Common myeloid progenitor, CD34-positive (primary cell): ENCODE measurements around the gene MGAT4A.

Experiments
- CTCF ChIA-PET: fragments of 350-600 bp; sonication (Branson Sonifier 250); formaldehyde crosslinking; loops from one replicate; lab custom pipeline; 2021; ENCODE audit warnings: antibody characterized with exemption; lab: Charles Lee
- POLR2A ChIA-PET: fragments of 350-600 bp; sonication (Branson Sonifier 250); formaldehyde crosslinking; loops from one replicate; lab custom pipeline; 2021; ENCODE audit warnings: antibody characterized with exemption; lab: Charles Lee
- DNase-seq, 3 donors: peaks; one replicate each; pipeline versions ENCODE4 v3.0.0 to v3.0.0-alpha.2; 2013
- H3K27ac ChIP-seq, 2 experiments: 1 replicate in 1 of 2; 2 replicates in 1 of 2; pipeline ENCODE4 v1.7.0; 2013; ENCODE audit warnings: inconsistent platforms in 2 of 2, low read length in 2 of 2, mild to moderate bottlenecking in 2 of 2, low read depth in 1 of 2, moderate library complexity in 1 of 2; ENCODE audit not compliant: severe bottlenecking in 2 of 2, insufficient read depth in 1 of 2, poor library complexity in 1 of 2
- H3K27me3 ChIP-seq, 5 experiments: replicated peaks in 2 of 5; 1 replicate in 3 of 5; 2 replicates in 2 of 5; pipeline versions ENCODE4 v1.6.1 to v1.7.0; 2013; ENCODE audit warnings: low read length in 4 of 5, mild to moderate bottlenecking in 2 of 5, moderate library complexity in 2 of 5, inconsistent platforms in 1 of 5; ENCODE audit not compliant: insufficient read depth in 5 of 5, control insufficient read depth in 4 of 5
- H3K36me3 ChIP-seq, 4 experiments: 1 replicate in 2 of 4; 2 replicates in 2 of 4; pipeline versions ENCODE4 v1.6.1 to v1.7.0; 2013; ENCODE audit warnings: low read length in 3 of 4, control low read depth in 1 of 4, mild to moderate bottlenecking in 1 of 4; ENCODE audit not compliant: control insufficient read depth in 4 of 4, insufficient read depth in 4 of 4
- H3K4me1 ChIP-seq, 4 experiments: 1 replicate in 3 of 4; 2 replicates in 1 of 4; pipeline versions ENCODE4 v1.6.1 to v1.7.1; 2013; ENCODE audit warnings: low read length in 3 of 4, mild to moderate bottlenecking in 3 of 4, control low read depth in 1 of 4, inconsistent platforms in 1 of 4, moderate library complexity in 1 of 4; ENCODE audit not compliant: control insufficient read depth in 4 of 4, insufficient read depth in 4 of 4; ENCODE audit errors: control extremely low read depth in 1 of 4
- H3K4me3 ChIP-seq, 7 experiments: 1 replicate in 4 of 7; 2 replicates in 3 of 7; pipeline versions ENCODE4 v1.5.1 to v1.7.0; 2013; ENCODE audit warnings: mild to moderate bottlenecking in 7 of 7, low read length in 6 of 7, moderate library complexity in 6 of 7, inconsistent platforms in 2 of 7, low read depth in 2 of 7, control low read depth in 1 of 7; ENCODE audit not compliant: insufficient read depth in 4 of 7, control insufficient read depth in 1 of 7; ENCODE audit errors: extremely low read depth in 1 of 7
- H3K9me3 ChIP-seq, 5 experiments: 1 replicate in 4 of 5; 2 replicates in 1 of 5; pipeline versions ENCODE4 v1.6.1 to v1.7.1; 2013; ENCODE audit warnings: low read length in 4 of 5, mild to moderate bottlenecking in 2 of 5, inconsistent platforms in 1 of 5, low read depth in 1 of 5, moderate library complexity in 1 of 5; ENCODE audit not compliant: control insufficient read depth in 4 of 5, insufficient read depth in 2 of 5; ENCODE audit errors: control extremely low read depth in 1 of 5
- WGBS: methylation state at CpG from one replicate; pipeline ENCODE4 v1.1.5; 2013; ENCODE audit not compliant: insufficient coverage; 5-methylcytosine and 5-hydroxymethylcytosine counted together

MGAT4A gene

GRCh38 chr2:98715812-98716451 lies 15.0 kb downstream of the MGAT4A start:
- POLR2A ChIA-PET, result no interaction called here
- WGBS, result 98% methylated on average over 4 of the region's 9 CpGs
- no peak for DNase-seq
- Histone ChIP-seq H3K27ac (no peak overlapping the region), H3K4me3 (no peak overlapping the region), H3K27me3 (no peaks in the 10 kb centered on the region), H3K9me3 (peaks cover 0 to 10% (median 9%) of the 10 kb centered on the region in 5 experiments), H3K4me1 (peaks cover 7 to 26% (median 10%) of the 10 kb centered on the region in 4 experiments), H3K36me3 (peaks cover 0 to 12% (median 9%) of the 10 kb centered on the region in 4 experiments)
- CTCF ChIA-PET, result no interaction called here

GRCh38 chr2:98713332-98714015 lies 17.5 kb downstream of the MGAT4A start:
- no peaks in the 10 kb centered on the region for H3K36me3 ChIP-seq
- ChIA-PET POLR2A (interaction anchor here (0.6 kb wide), 1 partner anchor 94 kb away, joined by 3 read pairs; no protein-coding TSS in a partner anchor), CTCF (no interaction called here)
- H3K27me3 ChIP-seq, result no peaks in the 10 kb centered on the region
- no peaks in the 10 kb centered on the region for H3K9me3 ChIP-seq
- peaks cover 19 to 50% (median 25%) of the 10 kb centered on the region in 4 experiments for H3K4me1 ChIP-seq
- no peak overlapping the region for H3K4me3 ChIP-seq
- DNase-seq, result no peak
- no CpG with 5 or more reads among the region's 4 CpGs for WGBS
- H3K27ac ChIP-seq, result no peak overlapping the region

GRCh38 chr2:98712145-98712544 lies 18.8 kb downstream of the MGAT4A start:
- WGBS, result 100% methylated on average over 3 of the region's 3 CpGs
- Histone ChIP-seq H3K9me3 (no peaks in the 10 kb centered on the region), H3K4me3 (no peak overlapping the region), H3K36me3 (peaks cover 0 to 3% (median 0%) of the 10 kb centered on the region in 4 experiments), H3K27ac (no peak overlapping the region), H3K27me3 (no peaks in the 10 kb centered on the region), H3K4me1 (peaks cover 19 to 51% (median 25%) of the 10 kb centered on the region in 4 experiments)
- CTCF ChIA-PET, result interaction anchor here (0.6 to 1.0 kb wide), 2 partner anchors 17 to 46 kb away, joined by 3 read pairs; no protein-coding TSS in a partner anchor
- POLR2A ChIA-PET, result no interaction called here
- DNase-seq, result no peak

GRCh38 chr2:98711506-98711905 lies 19.4 kb downstream of the MGAT4A start:
- DNase-seq, result no peak
- Histone ChIP-seq H3K27me3 (no peaks in the 10 kb centered on the region), H3K9me3 (no peaks in the 10 kb centered on the region), H3K36me3 (peaks cover 0 to 3% (median 0%) of the 10 kb centered on the region in 4 experiments), H3K4me3 (no peak overlapping the region), H3K27ac (no peak overlapping the region), H3K4me1 (peaks cover 19 to 51% (median 25%) of the 10 kb centered on the region in 4 experiments)
- CTCF ChIA-PET, result interaction anchor here (0.8 to 1.0 kb wide), 3 partner anchors 9 to 108 kb away, joined by 3 to 4 read pairs (median 4); no protein-coding TSS in a partner anchor
- 79% methylated on average over 2 of the region's 3 CpGs for WGBS
- POLR2A ChIA-PET, result no interaction called here

GRCh38 chr2:98710734-98711133 lies 20.2 kb downstream of the MGAT4A start:
- Histone ChIP-seq H3K27ac (peak overlapping the region in 1 of 2 experiments; percentile 14), H3K4me1 (peaks cover 19 to 51% (median 25%) of the 10 kb centered on the region in 4 experiments), H3K36me3 (peaks cover 0 to 3% (median 0%) of the 10 kb centered on the region in 4 experiments), H3K27me3 (no peaks in the 10 kb centered on the region), H3K9me3 (no peaks in the 10 kb centered on the region), H3K4me3 (peak overlapping the region in 2 of 7 experiments; percentile 39 to 51)
- DNase-seq, result peak; percentile 77 to 97 (median 94)
- CTCF ChIA-PET, result interaction anchor here (0.8 to 1.0 kb wide), 3 partner anchors 10 to 108 kb away, joined by 3 to 4 read pairs (median 4); no protein-coding TSS in a partner anchor
- POLR2A ChIA-PET, result interaction anchor here (1.6 kb wide), 1 partner anchor 17 kb away, joined by 3 read pairs; no protein-coding TSS in a partner anchor
- 0% methylated on average over 4 of the region's 4 CpGs for WGBS

- CTCF ChIA-PET, result interaction anchor here (1.0 kb wide), 1 partner anchor 11 kb away, joined by 3 read pairs; no protein-coding TSS in a partner anchor
- H3K4me3 ChIP-seq, result no peak overlapping the region
- H3K27me3 ChIP-seq, result no peaks in the 10 kb centered on the region
- H3K27ac ChIP-seq, result no peak overlapping the region
- POLR2A ChIA-PET, result interaction anchor here (1.6 kb wide), 1 partner anchor 18 kb away, joined by 3 read pairs; no protein-coding TSS in a partner anchor
- peaks cover 0 to 3% (median 1%) of the 10 kb centered on the region in 4 experiments for H3K36me3 ChIP-seq
- no peak for DNase-seq
- H3K4me1 ChIP-seq, result peaks cover 19 to 51% (median 25%) of the 10 kb centered on the region in 4 experiments
- no peaks in the 10 kb centered on the region for H3K9me3 ChIP-seq
These were observed 21.4 kb downstream of the MGAT4A start for GRCh38 chr2:98709535-98709934.
